Kidney epithelial cell (primary cell): ENCODE measurements around the gene PRR5. TPM values are rescaled to one million over a fixed set of nuclear protein-coding genes. Genes with fewer than 3 reads are reported as not detected.
"Not testable (repeated sequence)": the region's sequence is repeated elsewhere in the genome, so short reads cannot be mapped to it uniquely, and the experiment has no call there.

Experiments
- DNase-seq: peaks from one replicate; pipeline ENCODE4 v3.0.0-alpha.2; 2010; ENCODE audit warnings: low read depth
- H3K27me3 ChIP-seq: 2 replicates; pipeline ENCODE4 v1.6.0; 2011; ENCODE audit warnings: low read length; ENCODE audit not compliant: control insufficient read depth, insufficient read depth
- H3K36me3 ChIP-seq: 2 replicates; pipeline ENCODE4 v1.5.1; 2011; ENCODE audit warnings: low read length; ENCODE audit not compliant: control insufficient read depth, insufficient read depth
- H3K4me3 ChIP-seq: 2 replicates; pipeline ENCODE4 v1.5.1; 2011; ENCODE audit warnings: low read depth, mild to moderate bottlenecking, control low read depth, low read length
- CTCF ChIP-seq: IDR thresholded peaks from 2 replicates; pipeline ENCODE4 v1.5.1; 2011; ENCODE audit warnings: mild to moderate bottlenecking, moderate library complexity, low read length, control low read depth, inconsistent platforms; ENCODE audit not compliant: insufficient read depth, poor library complexity, severe bottlenecking
- total RNA-seq: library from RNA; depleted of rRNA; stranded (reverse); fragments of >200 nt; gene quantifications from 2 replicates; pipeline ENCODE4 v1.2.3, GENCODE V29; 2015

Gene PRR5
- total RNA-seq, 1 donor from 2014 or later, result 14.3 TPM

- peaks cover 7% of the 10 kb centered on the region for H3K27me3 ChIP-seq
- H3K4me3 ChIP-seq, result no peak overlapping the region
- no peak for TF ChIP-seq CTCF
- no peak for DNase-seq
- no peaks in the 10 kb centered on the region for H3K36me3 ChIP-seq
Observed at GRCh38 chr22:44677353-44677840, 24.6 kb upstream of the PRR5 start.

- Histone ChIP-seq H3K36me3 (no peaks in the 10 kb centered on the region), H3K27me3 (peaks cover 7% of the 10 kb centered on the region), H3K4me3 (no peak overlapping the region)
- no peak for TF ChIP-seq CTCF
- DNase-seq, result no peak
Observed at GRCh38 chr22:44677871-44678555, 24.0 kb upstream of the PRR5 start.

GRCh38 chr22:44678556-44679305 lies 23.3 kb upstream of the PRR5 start:
- Histone ChIP-seq H3K4me3 (no peak overlapping the region), H3K36me3 (no peaks in the 10 kb centered on the region), H3K27me3 (peaks cover 7% of the 10 kb centered on the region)
- TF ChIP-seq CTCF, result no peak
- no peak for DNase-seq

- H3K27me3 ChIP-seq, DNase-seq, H3K36me3 ChIP-seq, H3K4me3 ChIP-seq: not testable (repeated sequence)
Observed at GRCh38 chr22:44679306-44679647, 22.7 kb upstream of the PRR5 start.

GRCh38 chr22:44680058-44680457 lies 21.9 kb upstream of the PRR5 start:
- Histone ChIP-seq H3K36me3 (no peaks in the 10 kb centered on the region), H3K4me3 (no peak overlapping the region), H3K27me3 (peaks cover 7% of the 10 kb centered on the region)
- DNase-seq, result no peak
- TF ChIP-seq CTCF, result no peak

- no peak for DNase-seq
- no peaks in the 10 kb centered on the region for H3K36me3 ChIP-seq
- H3K27me3 ChIP-seq, result peaks cover 5% of the 10 kb centered on the region
- no peak overlapping the region for H3K4me3 ChIP-seq
- no peak for TF ChIP-seq CTCF
Observed at GRCh38 chr22:44680481-44680894, 21.5 kb upstream of the PRR5 start.
